Measurements from ENCODE around the gene SDS.

SDS gene

DNA sequence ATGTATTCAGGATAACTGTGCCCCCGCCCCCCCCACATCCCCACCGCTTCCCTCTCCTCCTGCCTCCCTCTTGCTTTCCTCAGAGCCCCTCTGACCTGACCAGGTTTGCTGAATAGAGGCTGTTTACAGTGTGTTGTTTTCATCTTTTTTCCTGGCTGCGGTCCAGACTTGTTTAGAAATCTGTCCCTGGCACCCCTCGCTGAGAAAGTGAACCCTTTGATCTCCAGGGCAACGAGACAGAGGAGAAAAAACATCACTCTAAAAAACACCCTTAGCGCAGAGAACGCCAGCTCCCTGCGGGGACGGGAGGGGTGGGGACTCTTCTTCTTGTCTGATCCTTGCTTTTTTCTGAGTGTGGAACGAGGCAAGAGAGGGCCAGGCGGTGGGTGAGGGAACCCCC, 22.5 kb downstream of the SDS start:
- H3K9me3 ChIP-seq (ENCODE audit: insufficient read depth, low read length, severe bottlenecking), result no peaks in the 10 kb centered on the region
- H3K79me2 ChIP-seq (ENCODE audit: insufficient read depth, low read length), result no peaks in the 10 kb centered on the region
- H3K36me3 ChIP-seq (ENCODE audit: insufficient read depth, low read length), result no peaks in the 10 kb centered on the region
- no peak for ATAC-seq (ENCODE audit: insufficient read depth, low read depth)
- no peaks in the 10 kb centered on the region for H3K4me1 ChIP-seq (ENCODE audit: insufficient read depth, low read length)
- H2AFZ ChIP-seq (ENCODE audit: low read depth, low read length), result no peak overlapping the region
- no peak overlapping the region for H3K4me3 ChIP-seq (ENCODE audit: low read depth in 1 of 2, low read length in 2 of 2)
- no peak overlapping the region for H3K9ac ChIP-seq (ENCODE audit: low read depth, low read length)
- H3K27ac ChIP-seq (ENCODE audit: low read length), result no peak overlapping the region
- no peak for DNase-seq
- H4K20me1 ChIP-seq (ENCODE audit: insufficient read depth, low read length), result no peaks in the 10 kb centered on the region
- TF ChIP-seq, protein P1, sequence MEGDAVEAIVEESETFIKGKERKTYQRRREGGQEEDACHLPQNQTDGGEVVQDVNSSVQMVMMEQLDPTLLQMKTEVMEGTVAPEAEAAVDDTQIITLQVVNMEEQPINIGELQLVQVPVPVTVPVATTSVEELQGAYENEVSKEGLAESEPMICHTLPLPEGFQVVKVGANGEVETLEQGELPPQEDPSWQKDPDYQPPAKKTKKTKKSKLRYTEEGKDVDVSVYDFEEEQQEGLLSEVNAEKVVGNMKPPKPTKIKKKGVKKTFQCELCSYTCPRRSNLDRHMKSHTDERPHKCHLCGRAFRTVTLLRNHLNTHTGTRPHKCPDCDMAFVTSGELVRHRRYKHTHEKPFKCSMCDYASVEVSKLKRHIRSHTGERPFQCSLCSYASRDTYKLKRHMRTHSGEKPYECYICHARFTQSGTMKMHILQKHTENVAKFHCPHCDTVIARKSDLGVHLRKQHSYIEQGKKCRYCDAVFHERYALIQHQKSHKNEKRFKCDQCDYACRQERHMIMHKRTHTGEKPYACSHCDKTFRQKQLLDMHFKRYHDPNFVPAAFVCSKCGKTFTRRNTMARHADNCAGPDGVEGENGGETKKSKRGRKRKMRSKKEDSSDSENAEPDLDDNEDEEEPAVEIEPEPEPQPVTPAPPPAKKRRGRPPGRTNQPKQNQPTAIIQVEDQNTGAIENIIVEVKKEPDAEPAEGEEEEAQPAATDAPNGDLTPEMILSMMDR (IDR thresholded peaks at IDR 0.05; ENCODE audit: borderline replicate concordance, extremely low read depth, low read length, poor library complexity, severe bottlenecking), result no peak
- no peak for TF ChIP-seq EZH2 (IDR thresholded peaks at IDR 0.05; ENCODE audit: borderline replicate concordance, low read depth, low read length, severe bottlenecking)
- no peaks in the 10 kb centered on the region for H3K27me3 ChIP-seq (ENCODE audit: insufficient read depth, low read length, poor library complexity)
- H3K4me2 ChIP-seq (ENCODE audit: insufficient read depth, low read length), result no peak overlapping the region

DNA sequence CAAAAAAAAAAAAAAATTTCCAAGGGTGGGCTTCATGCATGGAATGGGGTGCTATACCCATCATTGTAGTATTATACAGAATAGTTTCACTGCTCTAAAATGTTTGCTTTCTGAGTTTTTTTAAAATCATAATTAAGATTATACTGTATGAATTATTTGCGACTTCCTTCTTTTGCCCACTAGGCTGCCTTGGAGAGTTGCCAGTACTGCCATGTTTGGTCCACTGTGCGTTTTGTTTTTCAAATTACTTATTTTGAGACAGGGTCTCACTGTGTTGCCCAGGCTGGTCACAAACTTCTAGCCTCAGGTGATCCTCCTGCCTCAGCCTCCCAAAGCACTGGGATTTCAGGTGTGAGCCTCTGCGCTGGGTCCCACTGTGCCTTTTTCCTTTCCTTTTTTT, 25.4 kb downstream of the SDS start:
- no peak for TF ChIP-seq EZH2 (IDR thresholded peaks at IDR 0.05; ENCODE audit: borderline replicate concordance, low read depth, low read length, severe bottlenecking)
- TF ChIP-seq, protein P1 (IDR thresholded peaks at IDR 0.05; ENCODE audit: borderline replicate concordance, extremely low read depth, low read length, poor library complexity, severe bottlenecking), result no peak
- Histone ChIP-seq H3K27me3 (ENCODE audit: insufficient read depth, low read length, poor library complexity) (no peaks in the 10 kb centered on the region), H3K9me3 (ENCODE audit: insufficient read depth, low read length, severe bottlenecking) (no peaks in the 10 kb centered on the region), H3K4me2 (ENCODE audit: insufficient read depth, low read length) (no peak overlapping the region), H4K20me1 (ENCODE audit: insufficient read depth, low read length) (no peaks in the 10 kb centered on the region), H3K79me2 (ENCODE audit: insufficient read depth, low read length) (no peaks in the 10 kb centered on the region), H3K27ac (ENCODE audit: low read length) (no peak overlapping the region), H3K36me3 (ENCODE audit: insufficient read depth, low read length) (peaks cover 3% of the 10 kb centered on the region; the same call in 1 of the 2 replicates), H3K4me3 (ENCODE audit: low read depth in 1 of 2, low read length in 2 of 2) (no peak overlapping the region), H3K9ac (ENCODE audit: low read depth, low read length) (no peak overlapping the region), H3K4me1 (ENCODE audit: insufficient read depth, low read length) (no peaks in the 10 kb centered on the region), H2AFZ (ENCODE audit: low read depth, low read length) (no peak overlapping the region)
- DNase-seq, result no peak
- no peak for ATAC-seq (ENCODE audit: insufficient read depth, low read depth)

DNA sequence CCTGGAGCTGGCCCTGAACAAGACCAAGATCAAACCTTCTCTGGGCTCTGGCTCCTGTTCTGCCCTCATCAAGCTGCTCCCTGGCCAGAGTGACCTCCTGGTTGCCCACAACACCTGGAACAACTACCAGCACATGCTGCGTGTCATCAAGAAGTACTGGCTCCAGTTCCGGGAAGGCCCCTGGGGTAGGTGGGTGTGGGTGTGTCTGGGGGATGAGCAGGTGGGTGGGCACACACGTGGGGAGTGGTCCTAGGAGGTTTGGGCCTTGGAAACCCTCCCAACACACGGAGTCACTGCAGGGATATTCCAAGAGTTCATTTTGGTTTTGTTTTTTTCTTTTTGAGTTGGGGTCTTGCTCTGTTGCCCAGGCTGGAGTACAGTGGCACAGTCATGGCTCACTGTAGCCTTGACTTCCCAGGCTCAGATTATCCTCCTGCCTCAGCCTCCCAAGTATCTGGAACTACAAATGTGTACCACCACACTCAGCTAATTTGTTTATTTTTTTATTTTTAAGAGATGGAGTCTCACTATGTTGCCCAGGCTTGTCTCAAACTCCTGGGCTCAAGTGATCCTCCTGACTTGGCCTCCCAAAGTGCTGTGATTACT, 28.8 kb downstream of the SDS start:
- Histone ChIP-seq H3K9ac (ENCODE audit: low read depth, low read length) (no peak overlapping the region), H3K4me1 (ENCODE audit: insufficient read depth, low read length) (no peaks in the 10 kb centered on the region), H3K27me3 (ENCODE audit: insufficient read depth, low read length, poor library complexity) (no peaks in the 10 kb centered on the region), H3K36me3 (ENCODE audit: insufficient read depth, low read length) (peaks cover 3% of the 10 kb centered on the region; the same call in 1 of the 2 replicates), H3K79me2 (ENCODE audit: insufficient read depth, low read length) (no peaks in the 10 kb centered on the region), H4K20me1 (ENCODE audit: insufficient read depth, low read length) (no peaks in the 10 kb centered on the region), H3K4me3 (ENCODE audit: low read depth in 1 of 2, low read length in 2 of 2) (no peak overlapping the region), H3K9me3 (ENCODE audit: insufficient read depth, low read length, severe bottlenecking) (no peaks in the 10 kb centered on the region), H2AFZ (ENCODE audit: low read depth, low read length) (no peak overlapping the region), H3K27ac (ENCODE audit: low read length) (no peak overlapping the region), H3K4me2 (ENCODE audit: insufficient read depth, low read length) (no peak overlapping the region)
- ATAC-seq (ENCODE audit: insufficient read depth, low read depth) (no peak), DNase-seq (no peak)
- TF ChIP-seq, protein P1 (IDR thresholded peaks at IDR 0.05; ENCODE audit: borderline replicate concordance, extremely low read depth, low read length, poor library complexity, severe bottlenecking), result no peak
- no peak for TF ChIP-seq EZH2 (IDR thresholded peaks at IDR 0.05; ENCODE audit: borderline replicate concordance, low read depth, low read length, severe bottlenecking)
